GM12873 (cell line): ENCODE data around the gene ACIN1.

Source experiments
- TF ChIP-seq, protein P1 (sequence below): IDR thresholded peaks from 2 replicates; pipeline ENCODE4 v1.5.1; 2012; ENCODE audit warnings: low read depth, mild to moderate bottlenecking, moderate library complexity, low read length, control low read depth; ENCODE audit not compliant: insufficient read depth; ENCODE audit errors: missing control alignments

The ACIN1 gene

DNA sequence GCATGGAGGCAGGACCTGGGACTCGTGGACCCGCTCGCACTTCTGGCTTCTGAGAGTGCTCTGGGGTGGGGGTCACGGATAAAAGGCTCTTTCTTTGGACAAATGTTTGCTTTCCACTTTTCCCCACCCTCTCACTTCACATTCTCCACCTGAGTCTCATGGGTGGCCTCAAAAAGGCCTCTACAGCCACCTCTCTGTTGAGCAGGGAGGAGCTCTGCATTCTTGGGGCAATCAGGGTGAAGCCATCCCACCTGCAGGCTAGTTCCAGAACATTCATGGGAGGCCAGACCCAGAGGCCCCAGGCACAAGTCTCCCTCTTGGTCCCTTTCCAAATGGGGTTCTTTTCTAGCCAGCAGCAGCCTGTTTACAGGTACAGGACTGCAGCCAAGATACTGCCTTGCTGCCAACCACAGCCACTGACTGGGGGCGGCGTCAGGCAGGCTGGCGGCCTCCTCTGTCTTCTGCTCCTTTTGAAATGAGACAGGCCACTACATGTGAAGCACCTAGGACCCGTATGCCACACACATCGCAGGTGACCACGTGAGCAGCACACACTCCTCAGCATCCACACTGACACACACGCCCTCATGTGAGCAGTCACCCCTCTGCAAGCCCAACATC, 42.4 kb upstream of the ACIN1 start:
- TF ChIP-seq, protein P1, sequence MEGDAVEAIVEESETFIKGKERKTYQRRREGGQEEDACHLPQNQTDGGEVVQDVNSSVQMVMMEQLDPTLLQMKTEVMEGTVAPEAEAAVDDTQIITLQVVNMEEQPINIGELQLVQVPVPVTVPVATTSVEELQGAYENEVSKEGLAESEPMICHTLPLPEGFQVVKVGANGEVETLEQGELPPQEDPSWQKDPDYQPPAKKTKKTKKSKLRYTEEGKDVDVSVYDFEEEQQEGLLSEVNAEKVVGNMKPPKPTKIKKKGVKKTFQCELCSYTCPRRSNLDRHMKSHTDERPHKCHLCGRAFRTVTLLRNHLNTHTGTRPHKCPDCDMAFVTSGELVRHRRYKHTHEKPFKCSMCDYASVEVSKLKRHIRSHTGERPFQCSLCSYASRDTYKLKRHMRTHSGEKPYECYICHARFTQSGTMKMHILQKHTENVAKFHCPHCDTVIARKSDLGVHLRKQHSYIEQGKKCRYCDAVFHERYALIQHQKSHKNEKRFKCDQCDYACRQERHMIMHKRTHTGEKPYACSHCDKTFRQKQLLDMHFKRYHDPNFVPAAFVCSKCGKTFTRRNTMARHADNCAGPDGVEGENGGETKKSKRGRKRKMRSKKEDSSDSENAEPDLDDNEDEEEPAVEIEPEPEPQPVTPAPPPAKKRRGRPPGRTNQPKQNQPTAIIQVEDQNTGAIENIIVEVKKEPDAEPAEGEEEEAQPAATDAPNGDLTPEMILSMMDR, result no peak

DNA sequence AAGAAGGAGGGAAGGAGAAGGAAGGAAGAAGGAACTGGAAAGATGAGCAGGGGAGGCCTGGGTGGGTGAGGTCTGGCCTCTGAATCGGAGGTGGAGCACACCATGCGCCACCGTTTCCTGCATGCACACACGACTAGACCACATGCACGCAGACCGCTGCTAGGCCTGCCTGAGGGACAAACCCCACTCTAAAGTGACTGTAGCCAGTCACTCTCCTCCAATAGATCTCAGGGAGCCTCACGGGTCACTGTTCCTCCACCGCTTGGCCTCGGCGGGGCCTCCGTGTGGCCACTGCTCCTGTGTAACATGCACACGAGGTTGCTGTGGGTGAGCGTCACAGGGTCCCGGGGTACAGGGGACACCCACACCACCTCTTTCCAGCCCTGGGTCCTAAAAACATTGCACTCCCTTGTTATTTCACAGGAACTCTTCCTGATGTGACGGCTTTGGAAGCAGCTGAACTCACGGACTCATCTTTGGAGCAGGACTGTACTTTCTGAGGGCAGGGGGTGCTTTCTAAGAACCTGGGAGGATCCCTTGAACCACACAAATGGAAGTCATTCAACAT, 41.7 kb upstream of the ACIN1 start:
- TF ChIP-seq, protein P1, result no peak

- TF ChIP-seq, protein P1, result no peak
These were observed 38.0 kb upstream of the ACIN1 start for GRCh38 chr14:23132970-23133369.

- TF ChIP-seq, protein P1, result no peak
These were observed 36.5 kb upstream of the ACIN1 start for GRCh38 chr14:23131482-23131881.

DNA sequence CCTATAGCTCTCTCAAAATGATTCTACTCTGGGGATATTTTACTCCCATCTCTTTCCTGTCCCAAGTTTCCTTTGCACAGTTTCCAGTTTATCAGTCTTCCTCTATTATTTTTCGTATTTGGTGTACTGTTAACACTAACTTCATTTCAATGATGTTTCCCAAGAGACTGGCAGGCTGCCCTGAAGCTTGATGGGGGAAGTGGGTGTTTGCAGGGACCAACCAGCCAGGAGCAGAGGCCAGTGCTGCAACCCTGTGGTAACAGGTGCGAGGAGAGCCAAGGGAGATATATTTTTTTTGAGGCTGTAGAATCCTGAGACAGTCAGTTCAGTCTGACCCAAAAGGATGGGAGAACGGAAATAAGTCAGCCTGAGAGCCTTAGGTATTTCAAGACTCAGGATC, 35.9 kb upstream of the ACIN1 start:
- TF ChIP-seq, protein P1, result no peak

DNA sequence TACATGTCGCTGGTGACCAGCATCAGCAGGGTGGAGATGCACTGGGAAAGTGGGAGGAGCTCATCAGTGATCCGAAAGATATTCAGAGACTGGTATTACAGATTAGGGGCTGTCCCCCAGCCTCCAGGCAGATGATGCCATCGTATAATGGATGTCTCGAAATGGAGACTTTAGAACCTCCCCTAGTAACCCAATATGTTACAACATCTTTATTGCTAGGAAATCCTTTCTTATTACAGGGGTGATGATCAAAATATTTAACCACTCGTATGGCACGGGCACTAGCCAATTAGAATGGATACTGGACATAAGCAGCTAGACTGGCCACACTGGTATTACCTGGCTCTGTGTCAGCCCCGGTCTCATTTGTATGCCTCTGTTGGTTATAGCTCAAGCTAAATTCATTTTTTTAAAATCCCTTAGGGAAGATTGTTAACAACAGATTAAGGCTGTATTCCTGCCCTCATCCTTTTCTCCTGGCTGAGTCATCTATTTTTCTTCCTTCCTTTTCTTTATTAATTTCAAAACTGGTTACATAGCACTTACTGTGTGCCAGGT, 34.9 kb upstream of the ACIN1 start:
- TF ChIP-seq, protein P1, result no peak

DNA sequence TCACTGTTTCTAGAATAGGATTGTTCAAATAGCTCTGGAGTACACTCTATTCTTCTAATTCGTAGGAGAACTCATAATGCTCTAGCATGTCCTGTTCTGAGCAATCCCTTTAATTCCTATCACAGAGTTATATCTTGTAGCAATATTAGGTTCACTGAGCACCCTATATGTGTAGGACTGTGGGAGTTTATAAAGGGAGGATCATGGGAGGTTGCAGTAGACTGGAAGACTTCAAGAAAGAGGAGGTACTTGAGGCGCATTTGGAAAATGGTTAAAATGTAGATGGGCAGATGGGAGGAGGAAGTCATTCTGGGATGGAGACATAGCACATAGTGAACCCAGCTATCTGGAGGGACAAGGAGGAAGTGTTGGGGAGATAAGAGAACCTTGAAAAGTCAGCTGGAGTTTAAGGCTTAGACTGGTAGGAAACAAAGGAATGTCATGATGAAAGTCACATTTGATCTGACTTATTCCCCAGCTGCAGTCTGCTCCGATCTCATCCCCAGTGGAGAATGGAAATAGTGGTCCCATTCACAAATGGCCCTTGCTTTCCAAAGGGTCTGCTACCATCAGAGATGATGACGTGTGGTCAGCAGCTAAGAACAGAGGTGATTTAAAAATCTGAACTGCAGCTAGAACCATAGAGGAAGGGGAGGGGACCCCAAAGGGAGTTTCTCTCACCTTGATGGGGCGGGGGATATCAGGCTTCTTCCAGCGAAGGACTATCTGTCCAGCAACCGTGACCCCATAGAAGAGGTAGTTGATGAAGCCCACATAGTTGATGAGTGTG, 34.2 kb upstream of the ACIN1 start:
- TF ChIP-seq, protein P1, result no peak
